Measurements from ENCODE around the gene ERCC5.

ERCC5 gene

DNA sequence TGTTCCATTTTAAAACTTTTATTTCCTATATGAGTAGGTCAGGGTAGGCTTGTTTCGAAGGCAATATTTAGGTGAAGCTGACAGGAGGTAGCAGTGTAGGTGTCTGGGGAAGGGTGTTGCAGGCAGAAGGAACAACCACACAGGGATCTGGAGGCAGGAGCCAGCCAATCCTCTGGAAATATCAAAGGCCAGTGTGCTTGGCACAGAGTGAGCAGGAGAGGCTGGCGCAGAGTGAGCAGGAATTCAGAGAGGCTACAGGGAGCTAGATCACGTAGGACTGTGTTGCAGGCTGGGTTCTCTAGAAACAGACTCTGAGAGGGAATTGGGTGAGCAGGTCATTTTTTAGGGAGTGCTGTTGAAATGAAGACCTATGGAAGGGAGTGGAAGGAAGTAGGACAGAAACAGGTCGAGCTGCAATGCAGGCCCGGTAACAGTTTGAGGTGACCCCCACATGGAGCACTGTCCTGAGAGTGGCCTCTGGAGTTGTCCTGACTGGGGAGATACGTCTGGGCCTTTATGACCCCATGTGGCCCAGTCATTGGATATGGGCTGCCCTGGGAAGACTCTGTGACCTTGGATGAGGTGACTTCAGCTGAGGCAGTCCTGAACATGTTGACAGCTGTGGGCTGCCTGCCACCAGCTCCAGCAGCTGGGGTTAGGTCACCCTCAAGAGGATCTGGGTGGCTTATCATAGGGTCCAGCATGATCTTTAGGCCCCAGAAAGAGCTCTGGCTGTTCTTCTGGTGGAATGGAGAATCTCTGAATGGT, 51.7 kb downstream of the ERCC5 start:
- no peak for ATAC-seq

DNA sequence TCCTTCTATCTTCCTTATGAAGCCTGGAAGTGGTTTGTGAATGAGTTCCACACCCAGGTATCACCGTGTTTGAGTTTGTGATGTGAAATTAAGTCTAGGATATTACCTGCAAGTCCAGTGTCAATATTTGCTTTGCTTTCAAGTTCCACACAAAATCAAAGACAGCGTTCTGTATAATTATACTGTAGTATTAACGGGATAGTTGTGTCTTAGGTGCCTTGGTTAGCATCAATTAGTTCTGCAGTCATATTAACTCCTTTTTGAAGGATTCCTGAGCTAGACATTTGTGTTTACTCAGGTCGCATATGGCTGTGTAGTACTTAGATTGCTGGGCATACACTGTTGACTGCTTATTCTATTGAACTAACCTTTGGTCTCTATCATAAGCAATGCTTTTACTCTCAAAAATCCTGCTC, 54.4 kb downstream of the ERCC5 start:
- no peak for ATAC-seq

DNA sequence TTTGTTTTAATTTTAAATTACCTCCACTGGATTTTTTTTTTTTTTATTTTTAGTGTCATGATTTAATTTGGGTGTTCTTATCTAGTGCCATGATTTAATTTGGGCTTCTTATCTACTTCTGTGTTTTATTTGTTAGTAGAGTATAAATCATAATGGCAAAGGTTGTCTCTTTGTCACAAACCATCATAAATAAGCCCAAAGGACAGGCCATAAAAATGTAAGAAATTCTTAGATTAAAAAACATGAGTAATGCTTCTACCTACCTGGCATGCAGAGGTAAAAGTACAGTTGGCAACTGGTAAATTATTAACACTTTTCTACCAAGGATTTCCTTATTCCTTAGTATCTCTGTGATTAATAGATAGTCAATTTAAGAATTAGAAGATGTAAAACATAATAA, 55.2 kb downstream of the ERCC5 start:
- no peak for ATAC-seq

GRCh38 chr13:102901615-102902305, 55.9 kb downstream of the ERCC5 start:
- no peak for ATAC-seq

DNA sequence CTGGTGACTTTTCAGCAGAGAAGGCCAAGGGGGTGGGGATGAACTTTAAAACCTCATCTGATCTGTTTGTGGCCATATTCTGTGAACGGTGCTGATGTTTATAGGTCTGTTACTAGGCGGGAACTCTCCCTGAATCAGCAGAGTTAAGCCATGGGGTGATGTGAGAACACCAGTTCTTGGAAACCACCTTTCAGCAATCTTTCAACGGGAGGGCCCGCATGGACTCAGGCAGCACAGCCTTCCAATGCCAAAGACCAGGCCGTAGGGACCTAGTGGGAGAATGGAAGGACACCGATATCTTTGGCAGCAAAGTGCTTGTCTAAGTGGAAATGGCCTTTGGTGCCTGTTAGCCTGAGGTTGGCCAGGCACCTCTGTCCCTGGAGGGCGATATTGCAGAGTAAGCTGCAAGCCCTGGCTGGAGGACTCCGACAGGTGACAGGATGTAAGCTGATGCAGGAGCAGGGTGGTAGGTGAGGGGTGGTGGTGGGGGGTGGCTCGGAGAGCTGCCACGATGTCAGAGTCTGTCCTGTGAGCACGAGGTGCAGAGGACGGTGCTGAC, 57.0 kb downstream of the ERCC5 start:
- no peak for ATAC-seq

GRCh38 chr13:102903659-102904407, 58.0 kb downstream of the ERCC5 start:
- no peak for ATAC-seq

DNA sequence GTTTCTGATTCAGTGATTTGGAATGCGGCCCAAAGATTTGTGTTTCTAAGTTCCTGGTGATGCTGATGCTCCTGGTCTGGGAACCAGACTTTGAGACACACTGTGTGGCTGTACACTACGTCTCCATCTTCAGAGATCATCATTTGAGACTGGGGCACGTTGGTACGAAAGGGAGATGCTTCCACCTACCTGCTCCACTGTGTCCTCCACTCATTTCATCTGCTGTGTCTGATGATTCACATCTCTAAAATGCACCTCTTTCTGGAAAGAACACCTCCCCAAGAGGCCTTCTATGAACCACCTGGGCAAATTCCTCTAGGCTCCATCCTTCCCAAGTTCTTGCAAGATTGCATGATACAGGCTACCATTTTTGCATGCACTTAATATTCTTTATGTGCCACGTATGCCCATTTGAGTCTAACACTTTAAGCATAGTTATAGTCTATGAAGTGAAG, 58.6 kb downstream of the ERCC5 start:
- ATAC-seq: no peak

- ATAC-seq: no peak
Measured at GRCh38 chr13:102905905-102906771, 60.3 kb downstream of the ERCC5 start.

- no peak for ATAC-seq
Measured at GRCh38 chr13:102907016-102907756, 61.4 kb downstream of the ERCC5 start.

GRCh38 chr13:102907886-102908515, 62.2 kb downstream of the ERCC5 start:
- no peak for ATAC-seq

GRCh38 chr13:102909971-102910370, 64.1 kb downstream of the ERCC5 start:
- no peak for ATAC-seq

GRCh38 chr13:102911336-102911735, 65.5 kb downstream of the ERCC5 start:
- ATAC-seq: no peak

- no peak for ATAC-seq
Measured at GRCh38 chr13:102912599-102912998, 66.8 kb downstream of the ERCC5 start.

DNA sequence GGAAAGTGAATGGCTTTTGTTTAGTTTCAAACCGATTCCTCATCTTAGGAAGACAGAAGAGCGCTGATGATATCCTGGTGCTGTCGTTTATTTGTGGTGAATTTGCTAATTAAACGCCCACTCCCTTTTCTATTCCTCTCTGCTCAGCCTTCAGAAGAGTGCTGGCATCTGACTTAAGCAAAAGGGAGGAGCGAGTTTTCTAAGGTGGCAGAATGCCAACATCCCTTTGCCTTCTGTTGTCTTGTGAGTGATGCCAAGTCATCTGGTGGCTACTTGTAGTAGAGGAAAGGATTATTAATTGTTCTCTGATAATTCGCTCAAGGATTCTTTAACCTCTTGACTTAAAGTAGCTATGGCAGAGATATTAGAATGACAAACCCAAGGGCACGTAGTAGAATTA, 68.1 kb downstream of the ERCC5 start:
- ATAC-seq: no peak

GRCh38 chr13:102914339-102914930, 68.6 kb downstream of the ERCC5 start:
- ATAC-seq: no peak

DNA sequence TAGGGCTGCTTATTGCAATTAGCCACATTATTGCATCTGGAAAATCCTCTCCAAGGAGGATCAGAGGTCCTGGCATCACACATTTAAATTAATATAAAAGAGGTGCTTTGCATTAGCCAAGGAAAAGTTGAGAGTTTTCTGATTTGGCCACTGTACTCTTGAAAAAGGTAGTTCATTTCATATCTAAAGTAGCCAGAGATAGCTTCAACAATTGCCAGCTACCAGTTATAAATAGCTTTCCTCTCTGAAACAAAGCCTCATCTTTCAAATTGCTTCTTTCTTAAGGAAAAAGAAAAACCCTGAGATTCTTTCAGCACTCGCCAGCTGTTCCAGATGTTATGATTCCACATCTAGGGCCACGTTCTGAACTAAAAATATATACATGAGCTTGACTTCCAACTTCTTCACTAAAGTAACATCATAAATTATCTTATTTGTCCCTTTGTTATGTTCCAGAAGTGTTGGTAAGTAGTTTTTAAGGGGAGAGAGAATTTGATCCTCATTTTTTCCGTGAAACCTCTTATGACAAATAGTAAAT, 69.6 kb downstream of the ERCC5 start:
- ATAC-seq: no peak

- ATAC-seq: no peak
Measured at GRCh38 chr13:102917019-102917418, 71.2 kb downstream of the ERCC5 start.

GRCh38 chr13:102922184-102922583, 76.4 kb downstream of the ERCC5 start:
- no peak for ATAC-seq

All from activated CD4-positive, CD25-positive, alpha-beta regulatory T cell treated with anti-CD3 and anti-CD28 coated beads, Interleukin-2, amount 50 U/mL, for 24 hours (primary cell).